COLO668 (cell line): ENCODE results near the gene THSD7B.

Experiments
- DNase-seq: peaks from one replicate; lab custom pipeline; 2025; ENCODE audit not compliant: unreplicated experiment; lab: John Stamatoyannopoulos, UW

The THSD7B gene

GRCh38 chr2:137123226-137123625 lies 357.9 kb downstream of the THSD7B start:
- DNase-seq, result no peak

- DNase-seq, result no peak
Measured at GRCh38 chr2:137133225-137133624, 367.9 kb downstream of the THSD7B start.

- no peak for DNase-seq
Measured at GRCh38 chr2:137138263-137138662, 372.9 kb downstream of the THSD7B start.

GRCh38 chr2:137151731-137152130 lies 386.4 kb downstream of the THSD7B start:
- DNase-seq, result no peak

GRCh38 chr2:137154946-137155345 lies 389.6 kb downstream of the THSD7B start:
- no peak for DNase-seq

GRCh38 chr2:137155356-137156104 lies 390.2 kb downstream of the THSD7B start:
- DNase-seq, result no peak

GRCh38 chr2:137156221-137156844 lies 391.0 kb downstream of the THSD7B start:
- no peak for DNase-seq

GRCh38 chr2:137157851-137158250 lies 392.5 kb downstream of the THSD7B start:
- DNase-seq, result no peak

- DNase-seq, result no peak
Measured at GRCh38 chr2:137161250-137161649, 395.9 kb downstream of the THSD7B start.

- DNase-seq, result no peak
Measured at GRCh38 chr2:137165968-137166367, 400.6 kb downstream of the THSD7B start.

- no peak for DNase-seq
Measured at GRCh38 chr2:137167651-137168050, 402.3 kb downstream of the THSD7B start.

- no peak for DNase-seq
Measured at GRCh38 chr2:137168552-137168951, 403.2 kb downstream of the THSD7B start.

- no peak for DNase-seq
Measured at GRCh38 chr2:137172162-137172561, 406.8 kb downstream of the THSD7B start.

- DNase-seq, result no peak
Measured at GRCh38 chr2:137173463-137173862, 408.1 kb downstream of the THSD7B start.

- no peak for DNase-seq
Measured at GRCh38 chr2:137175246-137175645, 409.9 kb downstream of the THSD7B start.

GRCh38 chr2:137178951-137179377 lies 413.6 kb downstream of the THSD7B start:
- DNase-seq, result no peak

- no peak for DNase-seq
Measured at GRCh38 chr2:137179542-137179941, 414.2 kb downstream of the THSD7B start.

- DNase-seq, result no peak
Measured at GRCh38 chr2:137180012-137180411, 414.7 kb downstream of the THSD7B start.

GRCh38 chr2:137181370-137181769 lies 416.0 kb downstream of the THSD7B start:
- no peak for DNase-seq

- no peak for DNase-seq
Measured at GRCh38 chr2:137182071-137182470, 416.7 kb downstream of the THSD7B start.

GRCh38 chr2:137183206-137183898 lies 418.0 kb downstream of the THSD7B start:
- no peak for DNase-seq
